Stimulated activated CD8-positive, alpha-beta memory T cell treated with anti-CD3 and anti-CD28 coated beads, Interleukin-7, amount 100 ng/mL, for 48 hours (primary cell): Measurements from ENCODE around the gene PJA2.
"Not testable (repeated sequence)": the region's sequence is repeated elsewhere in the genome, so short reads cannot be mapped to it uniquely, and the experiment has no call there.

Source experiments
- DNase-seq, 2 donors: peaks; one replicate each; pipeline ENCODE4 v3.0.0-alpha.2; 2020; ENCODE audit warnings: low read depth in 1 of 2; ENCODE audit errors: extremely low read depth in 1 of 2

Gene PJA2

DNA sequence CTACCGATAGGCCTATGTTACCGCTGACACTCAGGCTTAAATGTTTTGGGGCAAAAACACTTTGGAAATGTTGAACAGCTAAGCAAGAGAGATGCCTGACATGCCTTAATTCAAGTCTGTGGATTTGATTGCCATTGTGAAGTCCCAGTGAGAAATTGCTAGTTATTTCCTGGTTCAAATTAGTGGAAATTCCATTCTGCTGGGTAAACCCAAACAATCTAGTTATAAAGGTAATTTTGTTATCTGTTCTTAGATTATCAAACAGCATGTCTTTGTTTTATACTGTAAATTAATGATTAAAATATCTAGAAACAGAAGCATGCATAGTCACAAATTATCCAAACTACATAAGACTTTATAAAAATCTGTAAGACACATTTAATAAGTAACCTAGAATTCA lies 96.6 kb downstream of the PJA2 start:
- no peak for DNase-seq

DNA sequence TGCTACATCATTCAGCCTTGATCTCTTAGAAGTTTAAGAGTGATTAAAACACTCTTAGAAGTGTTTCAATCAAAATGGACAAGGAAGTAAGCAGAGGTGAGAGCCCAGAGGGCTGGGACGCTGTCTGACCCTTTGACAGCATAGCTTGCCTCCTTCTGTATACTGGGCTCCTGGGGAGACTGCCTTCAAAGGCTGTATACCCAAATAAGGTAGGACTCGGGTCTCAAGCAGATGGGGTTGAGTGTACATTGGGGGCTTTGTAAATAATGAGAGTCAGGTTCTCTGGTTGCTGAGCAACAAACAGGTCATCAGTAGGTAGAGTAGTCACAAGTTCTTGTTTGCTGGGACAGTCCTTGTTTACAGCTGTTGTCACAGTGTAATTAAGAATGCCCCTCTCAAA lies 97.1 kb downstream of the PJA2 start:
- no peak for DNase-seq

DNA sequence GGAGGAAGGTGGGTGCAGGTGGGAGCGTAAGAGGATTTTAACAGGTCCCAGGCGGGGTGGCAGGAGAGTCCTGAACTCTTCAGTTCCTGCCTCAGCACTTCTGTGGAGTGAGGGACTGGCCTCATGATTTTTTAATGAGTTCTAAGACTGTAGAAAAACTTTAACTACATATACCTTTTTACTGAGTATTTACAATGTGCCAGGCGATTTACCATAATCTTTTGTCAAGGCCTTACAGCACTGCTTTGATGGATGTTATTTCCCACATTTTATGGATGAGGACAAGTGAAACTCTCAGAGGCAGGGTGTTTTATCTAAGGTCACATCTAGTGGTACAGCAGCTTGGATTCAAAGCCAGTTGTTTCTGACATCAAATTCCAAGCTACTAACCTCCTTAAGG lies 99.5 kb downstream of the PJA2 start:
- DNase-seq: no peak

DNA sequence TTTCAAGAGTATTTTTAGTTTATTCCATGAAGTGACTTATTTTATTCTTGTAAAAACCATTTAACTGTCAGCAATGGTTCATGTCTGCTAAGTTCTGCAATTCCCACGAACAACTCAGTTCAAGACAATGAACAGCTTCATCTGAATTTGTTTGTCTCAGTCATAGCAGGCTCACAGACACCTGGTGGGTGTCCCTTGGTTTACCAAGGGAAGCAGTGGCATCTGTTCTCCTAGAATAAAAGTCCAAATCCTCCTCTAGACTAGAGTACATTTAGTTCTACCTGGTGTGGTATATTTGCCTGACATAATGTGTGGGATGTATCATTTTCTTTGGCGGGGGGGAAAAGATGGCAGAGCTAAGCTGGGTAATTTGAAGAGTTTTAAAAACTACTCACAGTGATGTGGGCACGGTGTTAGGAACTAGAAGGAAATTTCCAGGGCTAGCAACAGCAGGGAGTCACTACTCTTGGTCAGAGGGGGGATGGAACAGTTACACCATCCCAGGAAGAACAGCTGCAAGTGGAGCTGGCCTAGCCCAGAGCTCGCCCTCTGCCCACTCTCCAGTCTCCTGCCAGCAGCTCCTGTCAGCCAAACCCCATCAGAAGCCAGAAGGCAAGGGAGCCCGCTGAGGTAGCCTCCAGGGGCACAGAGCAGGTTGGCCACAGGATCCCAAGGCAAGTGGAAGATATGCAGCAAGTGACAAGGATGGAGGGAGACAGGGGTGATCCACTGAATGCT lies 100.3 kb downstream of the PJA2 start:
- DNase-seq: no peak

DNA sequence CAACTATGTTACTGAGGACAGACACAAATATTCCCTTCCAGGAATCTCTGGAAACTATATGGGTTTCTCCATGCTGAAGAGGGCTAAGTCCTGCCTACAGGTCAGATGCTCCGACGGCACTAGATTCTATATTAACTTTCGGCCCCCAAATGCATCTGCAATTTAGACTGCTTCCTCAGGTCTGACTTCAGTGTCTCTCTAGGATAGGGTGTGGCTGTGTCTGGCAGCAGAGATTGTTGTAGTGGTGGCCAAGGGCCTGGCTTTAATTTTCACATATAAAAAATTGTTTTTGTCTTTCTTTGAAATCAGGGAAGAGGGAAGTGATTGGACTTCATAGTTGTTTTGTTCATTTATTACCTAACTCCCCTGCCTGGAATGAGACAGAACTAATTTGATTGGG lies 101.8 kb downstream of the PJA2 start:
- no peak for DNase-seq

DNA sequence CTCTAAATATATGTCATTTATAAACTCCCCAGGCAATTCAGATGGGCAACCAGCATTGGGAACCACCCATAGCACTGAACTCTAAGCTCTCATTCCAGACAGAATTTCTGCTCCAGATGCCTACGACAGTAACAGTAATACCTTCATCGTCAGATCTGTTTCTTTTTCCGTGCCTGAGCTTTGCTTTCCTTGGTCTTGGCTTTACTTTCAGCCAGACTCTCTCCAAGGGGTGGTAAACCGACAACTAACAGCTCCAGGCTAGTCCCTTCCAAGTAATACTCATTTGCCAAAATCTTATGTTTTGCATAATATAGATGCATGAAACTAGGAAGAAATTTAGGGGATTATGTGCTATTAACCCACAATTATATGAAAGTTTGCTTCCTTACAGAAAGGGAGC lies 102.3 kb downstream of the PJA2 start:
- DNase-seq: no peak

DNA sequence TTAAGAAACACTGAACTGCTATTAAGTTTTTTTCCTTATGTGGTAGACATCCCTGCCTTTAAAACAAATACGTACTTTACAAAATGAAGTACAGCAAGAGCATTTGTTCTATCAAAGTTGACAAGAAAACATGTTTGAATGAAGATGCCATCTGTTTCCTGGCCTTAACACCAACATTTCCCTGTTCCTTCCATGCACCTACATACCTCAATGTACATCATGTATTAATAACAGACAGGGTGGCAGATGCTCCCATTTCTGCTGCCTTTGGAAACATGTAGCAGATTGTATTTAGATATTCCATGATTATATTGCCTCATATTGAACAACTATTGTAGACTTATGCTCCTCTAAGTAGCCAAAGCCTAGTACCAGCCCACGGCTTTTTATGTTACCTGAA lies 104.4 kb downstream of the PJA2 start:
- no peak for DNase-seq

DNA sequence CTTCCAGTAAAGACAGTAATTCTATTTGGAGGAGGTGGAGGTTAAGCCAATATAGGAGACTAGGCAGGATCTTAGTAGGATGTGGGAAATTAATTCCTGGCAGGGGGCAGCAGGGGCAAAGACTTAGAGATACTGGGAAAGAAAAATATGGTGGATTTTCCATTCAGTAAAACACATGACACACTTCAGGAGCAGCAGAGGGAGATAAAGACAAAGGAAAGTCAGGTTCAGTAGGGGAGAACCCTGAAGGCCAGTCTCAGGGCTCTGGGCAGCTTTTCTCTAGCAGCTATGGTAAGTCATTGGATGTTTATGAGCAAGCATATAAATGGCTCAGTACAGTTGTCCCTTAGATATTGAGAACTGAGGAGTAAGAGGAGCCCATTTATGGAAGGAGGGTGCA lies 105.5 kb downstream of the PJA2 start:
- no peak for DNase-seq

DNA sequence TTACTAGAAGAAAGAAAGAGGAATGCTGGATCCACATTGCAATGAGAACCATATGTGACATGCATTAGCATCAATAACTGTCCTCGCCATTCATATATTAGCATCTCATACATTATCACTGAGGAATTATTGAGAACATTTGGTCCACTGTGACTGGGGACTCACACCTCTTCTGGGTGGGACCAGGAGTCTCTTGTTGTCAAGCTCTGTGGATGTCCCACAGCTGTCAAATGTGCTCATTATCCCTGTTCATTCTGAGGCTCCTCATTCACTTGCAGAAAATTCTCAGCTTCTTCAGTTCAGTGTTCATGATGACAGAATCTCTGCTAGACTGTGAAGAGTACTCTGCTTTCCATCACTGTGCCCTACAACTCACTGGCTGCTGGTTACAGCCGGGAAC lies 109.4 kb downstream of the PJA2 start:
- no peak for DNase-seq

DNA sequence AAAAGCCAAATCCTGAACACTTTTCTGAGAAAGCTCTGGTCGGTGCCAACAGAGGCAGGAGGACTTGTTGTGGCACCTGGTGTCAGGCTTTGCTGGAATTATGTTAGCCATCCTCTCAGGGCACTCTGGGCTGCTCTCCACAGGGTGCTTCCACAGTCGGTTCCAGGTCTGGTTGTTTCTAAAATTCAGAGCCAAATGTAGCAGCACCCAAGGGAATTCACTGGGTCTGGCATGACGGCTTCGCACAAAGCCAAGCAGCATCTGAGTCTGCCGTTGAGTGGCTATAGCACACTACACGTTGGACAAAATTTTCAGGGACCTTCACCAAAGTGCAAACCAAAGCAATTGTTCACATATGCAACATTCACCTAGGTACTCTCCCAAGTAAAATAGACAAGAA lies 110.2 kb downstream of the PJA2 start:
- no peak for DNase-seq

DNA sequence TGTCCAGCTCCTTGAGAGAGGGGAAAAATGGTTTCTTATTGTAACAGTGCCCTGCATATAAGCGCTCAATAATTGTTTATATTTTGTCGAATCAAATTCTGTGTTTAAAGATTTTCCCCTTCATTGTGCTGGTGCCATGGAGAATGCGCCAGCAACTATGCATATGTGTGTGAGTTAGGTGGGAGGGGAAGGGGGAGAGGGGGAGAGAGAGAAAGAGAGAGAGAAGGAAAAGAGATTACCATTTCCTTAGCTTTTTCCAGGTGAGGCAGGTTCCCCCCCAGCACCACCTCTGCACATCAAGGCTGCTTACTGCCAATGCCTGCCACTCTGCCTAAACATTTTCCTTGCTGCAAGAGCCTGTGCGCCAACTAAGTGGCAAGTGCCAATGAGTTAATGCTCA lies 111.0 kb downstream of the PJA2 start:
- DNase-seq: no peak

DNA sequence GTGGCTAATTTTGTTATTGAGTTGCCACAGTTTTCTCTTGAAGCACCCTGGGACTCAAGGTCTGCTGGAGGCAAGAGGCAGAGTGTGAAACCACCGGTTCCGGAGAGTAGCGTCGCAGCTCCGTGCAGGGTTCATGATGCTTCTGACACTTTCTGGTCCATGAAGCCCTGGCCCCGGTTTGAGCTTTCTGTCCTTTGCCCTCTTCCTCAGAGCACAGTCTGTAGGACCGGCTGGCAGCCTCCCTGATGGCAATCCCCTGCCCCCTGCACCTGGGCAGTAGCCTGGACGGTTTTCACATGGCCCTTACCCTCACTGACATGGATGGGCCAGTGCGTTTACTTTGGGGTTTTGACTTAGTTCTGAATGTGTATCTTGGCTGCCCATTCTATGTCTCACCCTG lies 111.9 kb downstream of the PJA2 start:
- DNase-seq: no peak

DNA sequence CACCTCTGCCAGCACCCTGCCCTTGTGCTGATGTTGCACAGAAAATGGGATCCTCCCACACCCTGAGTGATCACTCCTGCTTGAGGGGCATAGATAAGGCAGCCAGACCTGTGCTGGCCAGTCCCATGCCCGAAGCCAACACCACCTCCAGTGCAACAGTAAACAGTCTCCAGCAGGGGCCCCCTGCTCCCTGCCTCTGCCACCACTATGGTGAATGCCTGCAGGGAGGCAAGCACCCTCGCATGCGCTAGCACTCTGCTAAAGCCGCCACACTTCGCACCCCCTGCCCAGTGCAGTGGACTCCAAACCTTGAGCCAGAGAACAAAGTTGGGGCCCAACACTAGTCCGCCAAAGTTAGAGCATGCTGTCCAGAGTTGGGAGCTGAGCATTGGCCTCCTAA lies 118.7 kb downstream of the PJA2 start:
- no peak for DNase-seq

DNA sequence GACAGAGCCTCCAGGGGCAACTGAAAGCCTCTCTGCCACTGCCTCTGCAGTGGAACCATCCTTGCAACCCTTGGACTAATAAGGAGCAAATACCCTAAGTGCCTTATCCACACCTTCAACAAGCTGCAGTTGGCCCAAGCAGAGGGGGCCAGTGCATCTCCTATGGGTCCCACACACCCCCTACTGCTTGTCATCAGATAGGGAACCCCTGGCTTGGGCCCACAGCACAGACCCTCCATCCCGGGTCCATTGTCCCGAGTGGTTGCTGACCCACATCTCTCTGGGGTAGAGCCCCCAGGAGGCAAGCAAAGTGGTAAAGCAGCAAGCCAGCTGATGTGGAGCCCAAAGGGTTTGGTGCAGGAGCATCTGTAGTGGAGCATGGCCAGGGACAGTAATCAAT lies 119.5 kb downstream of the PJA2 start:
- no peak for DNase-seq

DNA sequence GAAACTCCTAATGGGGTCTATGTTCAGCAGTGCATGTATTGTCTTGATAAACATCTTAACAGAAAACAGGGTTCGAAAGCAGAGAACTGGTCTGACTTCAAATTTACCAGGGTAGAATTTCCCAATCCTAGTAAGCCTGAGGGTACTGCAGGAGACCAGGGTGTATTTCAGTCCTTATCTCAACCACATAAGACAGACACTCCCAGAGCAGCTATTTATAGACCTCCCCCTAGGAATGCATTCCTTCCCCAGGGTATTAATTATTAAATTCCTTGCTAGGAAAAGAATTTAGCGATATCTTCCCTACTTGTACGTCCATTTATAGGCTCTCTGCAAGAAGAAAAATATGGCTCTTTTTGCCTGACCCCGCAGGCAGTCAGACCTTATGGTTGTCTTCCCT lies 123.1 kb downstream of the PJA2 start:
- not testable (repeated sequence) for DNase-seq
